Renal pelvis (tissue), 4 donors: ENCODE results near the gene PLAAT2. TPM values are rescaled to one million over a fixed set of nuclear protein-coding genes. Genes with fewer than 3 reads are reported as not detected.
"Not testable (repeated sequence)": the region's sequence is repeated elsewhere in the genome, so short reads cannot be mapped to it uniquely, and the experiment has no call there.

Experiments used
- DNase-seq: peaks from one replicate; pipeline ENCODE4 v3.0.0-alpha.2; 2013
- polyA plus RNA-seq, 3 donors: library from polyadenylated mRNA; unstranded; fragments of 120-200 nt; gene quantifications; one replicate each; pipeline ENCODE4 v1.2.1, GENCODE V29; 2013; ENCODE audit not compliant: insufficient read length in 3 of 3

The PLAAT2 gene
- polyA plus RNA-seq, 3 donors = 0.31 to 0.34 TPM; not detected in 1

DNA sequence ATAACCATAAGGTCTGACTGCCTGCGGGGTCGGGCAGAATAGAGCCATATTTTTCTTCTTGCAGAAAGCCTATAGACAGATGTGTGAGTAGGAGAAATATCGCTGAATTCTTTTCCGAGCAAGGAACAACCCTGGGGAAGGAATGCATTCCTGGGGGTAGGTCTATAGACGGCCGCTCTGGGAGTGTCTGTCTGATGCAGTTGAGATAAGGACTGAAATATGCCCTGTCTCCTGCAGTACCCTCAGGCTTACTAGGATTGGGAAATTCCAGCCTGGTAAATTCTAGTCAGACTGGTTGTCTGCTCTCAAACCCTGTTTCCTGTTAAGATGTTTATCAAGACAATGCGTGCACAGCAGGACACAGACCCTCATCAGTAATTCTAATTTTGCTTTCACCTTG lies 18.0 kb upstream of the PLAAT2 start:
- DNase-seq = not testable (repeated sequence)

DNA sequence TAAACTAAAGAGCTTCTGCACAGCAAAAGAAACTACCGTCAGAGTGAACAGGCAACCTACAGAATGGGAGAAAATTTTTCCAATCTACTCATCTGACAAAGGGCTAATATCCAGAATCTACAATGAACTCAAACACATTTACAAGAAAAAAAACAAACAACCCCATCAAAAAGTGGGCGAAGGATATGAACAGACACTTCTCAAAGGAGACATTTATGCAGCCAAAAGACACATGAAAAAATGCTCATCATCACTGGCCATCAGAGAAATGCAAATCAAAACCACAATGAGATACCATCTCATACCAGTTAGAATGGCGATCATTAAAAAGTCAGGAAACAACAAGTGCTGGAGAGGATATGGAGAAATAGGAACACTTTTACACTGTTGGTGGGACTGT lies 15.7 kb upstream of the PLAAT2 start:
- DNase-seq = not testable (repeated sequence)

DNA sequence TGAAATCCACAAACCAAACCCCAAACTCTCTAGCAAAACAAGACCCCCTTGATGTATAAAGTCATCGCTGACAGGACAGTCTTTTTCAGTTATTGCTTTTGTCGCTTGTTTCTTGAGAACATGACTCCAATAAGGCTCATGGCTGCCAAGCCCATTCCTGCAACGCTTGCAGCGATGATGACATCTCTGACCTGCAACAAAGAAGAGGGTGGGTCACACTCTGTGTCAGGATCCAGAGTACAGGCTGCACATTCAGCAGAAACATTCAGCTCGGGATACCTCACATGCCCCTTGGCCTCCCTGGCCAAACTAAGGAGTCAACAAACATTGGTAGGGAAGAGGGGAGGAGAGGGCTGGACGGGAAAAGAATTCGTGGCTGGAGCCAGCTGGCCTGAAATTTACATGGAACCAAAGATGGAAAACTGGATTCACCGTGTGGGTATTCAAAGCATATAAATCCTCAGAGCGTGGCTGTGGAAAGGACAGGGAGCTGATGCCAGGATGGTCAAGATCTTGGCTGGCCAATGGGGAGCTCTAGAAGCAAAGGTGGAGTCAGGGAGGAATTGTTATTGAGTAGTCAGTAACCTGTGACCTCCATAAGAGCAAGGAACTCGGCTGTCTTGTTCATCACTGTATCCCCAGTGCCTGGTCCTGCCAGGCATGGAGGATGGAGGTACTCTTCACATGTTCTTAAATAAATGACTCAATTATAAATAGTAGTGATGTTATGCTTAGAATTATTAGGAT lies 11.8 kb upstream of the PLAAT2 start:
- DNase-seq = no peak

DNA sequence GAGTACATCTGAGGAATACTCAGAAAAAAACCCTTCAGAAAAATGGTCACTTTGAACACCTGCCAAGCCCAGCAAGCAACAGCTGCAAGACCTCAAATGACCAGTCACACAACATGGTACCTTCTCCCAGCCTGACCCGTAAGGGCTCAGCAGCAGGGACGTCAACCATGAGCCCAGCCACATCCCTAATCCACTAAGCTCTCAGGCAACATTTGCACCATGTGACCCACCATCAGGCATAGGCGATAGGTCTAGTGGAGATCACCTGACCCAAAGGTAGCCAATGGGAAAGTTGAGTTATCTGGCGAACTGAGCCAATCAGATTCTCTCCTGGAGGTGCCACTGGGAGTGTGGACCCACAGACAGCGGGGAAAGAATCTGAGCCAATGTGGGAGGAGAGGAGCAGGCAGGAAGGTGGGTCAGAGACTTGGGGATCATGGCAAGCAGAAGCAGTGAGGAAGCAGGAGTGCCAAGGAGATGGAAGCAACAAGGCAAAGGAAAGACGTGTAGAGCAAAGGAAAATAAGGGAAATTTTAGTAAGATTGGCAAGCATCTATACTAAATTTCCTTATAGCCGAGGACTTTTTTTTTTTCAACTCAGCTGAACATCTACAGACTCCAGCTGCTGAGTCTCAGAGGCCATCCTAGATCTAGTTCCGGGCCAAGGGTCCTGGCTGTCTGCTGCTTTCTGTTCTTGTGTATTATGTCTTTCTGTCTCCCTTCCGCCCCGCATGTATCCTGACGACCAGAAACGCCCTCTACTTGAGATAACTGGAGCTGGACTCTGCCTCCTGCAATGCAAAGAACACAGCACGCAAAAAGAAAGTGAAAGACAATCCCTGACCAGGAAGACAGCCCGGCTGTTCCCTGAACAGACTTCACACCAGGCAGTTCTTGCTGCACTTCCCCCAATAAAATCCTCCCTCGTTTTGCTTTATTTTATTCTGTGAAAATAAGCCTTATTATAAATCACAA lies 11.0 kb upstream of the PLAAT2 start:
- peak; percentile 69 for DNase-seq

DNA sequence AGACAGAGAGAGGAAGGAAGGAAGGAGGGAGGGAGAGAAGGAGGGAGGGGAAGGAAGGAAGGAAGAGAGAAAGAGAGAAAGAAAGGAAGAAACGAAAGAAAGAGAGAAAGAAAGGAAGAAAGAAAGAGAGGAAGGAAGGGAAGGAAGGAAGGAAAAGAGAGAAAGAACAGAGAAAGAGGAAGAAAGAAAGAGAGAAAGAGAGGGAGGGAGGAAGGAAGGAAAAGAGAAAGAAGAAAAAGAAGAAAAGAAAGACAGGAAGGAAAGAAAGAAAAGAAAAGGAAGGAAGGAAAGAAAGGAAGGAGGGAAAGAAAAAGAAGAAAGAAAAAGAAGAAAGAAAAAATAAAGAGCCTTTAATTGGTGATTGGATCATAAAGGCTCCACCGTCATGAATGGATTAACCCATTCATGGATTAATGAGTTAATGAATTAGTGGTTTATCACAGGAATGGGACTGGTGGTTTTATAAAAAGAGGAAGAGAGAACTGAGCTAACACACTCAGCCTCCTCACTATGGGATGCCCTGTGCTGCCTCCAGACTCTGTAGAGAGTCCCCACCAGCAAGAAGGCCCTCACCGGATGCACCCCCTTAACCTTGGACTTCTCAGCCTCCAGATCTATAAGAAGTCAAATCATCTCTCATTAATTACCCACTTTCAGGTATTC lies 9.0 kb upstream of the PLAAT2 start:
- no peak for DNase-seq

DNA sequence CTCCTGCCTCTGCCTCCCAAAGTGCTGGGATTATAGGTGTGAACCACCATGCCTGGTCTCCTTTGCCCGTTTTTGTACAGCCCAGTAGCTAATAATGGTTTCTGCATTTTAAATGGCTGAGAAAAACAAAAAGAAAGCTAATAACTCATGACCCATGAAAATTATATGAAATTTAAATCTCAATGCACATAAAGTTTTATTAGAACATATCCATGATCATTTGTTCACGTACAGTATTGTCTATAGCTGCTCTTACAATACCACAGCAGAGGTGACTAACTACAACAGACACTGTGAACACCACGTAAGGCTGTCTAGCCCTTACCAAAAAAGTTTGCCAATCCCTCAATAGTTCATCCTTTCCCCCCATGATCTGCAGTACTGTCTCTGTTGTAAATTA lies 6.4 kb upstream of the PLAAT2 start:
- DNase-seq = no peak

DNA sequence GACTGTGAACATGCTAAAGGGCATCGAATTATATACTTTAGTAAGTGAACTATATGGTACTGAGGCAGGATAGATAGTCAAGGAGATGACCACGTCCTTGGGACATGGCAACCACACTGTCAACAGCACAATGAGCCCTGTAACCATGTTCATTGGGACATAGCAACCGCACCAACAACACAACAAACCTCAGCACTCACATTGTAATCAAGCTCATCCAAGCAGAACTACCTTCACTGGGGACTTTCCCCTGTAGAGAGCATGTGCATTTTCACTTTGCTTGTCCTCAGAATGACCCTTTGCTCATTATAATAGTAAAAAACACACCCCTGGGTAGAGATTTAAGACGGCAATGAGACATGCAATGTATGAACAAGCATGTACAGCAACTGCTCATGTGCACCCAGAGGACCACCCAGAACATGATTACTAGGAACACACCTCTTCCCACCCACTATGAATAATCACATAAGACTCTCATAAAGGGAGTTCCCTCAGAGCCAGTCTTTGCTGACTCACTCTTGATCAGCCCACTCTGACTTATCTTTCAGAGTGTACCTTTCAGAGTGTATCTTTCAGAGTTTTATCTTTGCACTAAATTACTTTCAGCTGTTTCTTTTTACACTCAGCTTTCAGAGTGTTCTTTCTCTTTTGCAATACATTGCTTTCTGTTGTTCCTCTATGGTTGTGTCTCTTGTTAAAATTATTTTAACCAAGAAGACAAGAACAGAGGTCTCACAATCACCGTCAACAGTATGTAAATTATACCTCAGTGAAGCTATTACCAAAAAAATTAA lies 4.1 kb upstream of the PLAAT2 start:
- DNase-seq = peak; percentile 81

DNA sequence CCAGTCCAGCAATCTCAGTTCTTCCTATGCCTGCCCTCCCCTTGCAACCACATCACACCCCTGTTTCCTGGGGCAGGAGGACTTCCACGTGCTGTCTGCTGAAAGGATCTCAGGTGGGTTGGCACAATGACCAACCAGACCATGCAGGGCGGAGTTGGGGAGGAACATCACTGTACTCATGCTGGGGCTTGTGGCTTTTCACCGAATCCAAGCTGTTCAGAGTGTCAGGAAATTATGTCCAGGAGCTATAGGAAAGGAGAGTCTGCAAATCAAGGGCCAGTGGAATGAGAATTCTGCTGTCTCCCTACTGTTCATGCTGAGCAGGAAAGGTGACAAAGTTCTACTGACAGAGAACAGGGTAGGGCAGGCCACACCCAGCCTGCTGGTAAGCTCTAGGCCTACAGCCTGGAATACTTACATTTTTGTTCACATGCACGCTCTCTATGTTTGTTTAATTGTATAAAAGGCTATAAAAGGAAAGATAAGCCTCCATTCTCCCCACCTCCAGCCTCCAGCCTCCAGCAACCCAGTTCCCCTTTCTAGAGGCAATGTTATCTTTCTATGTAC lies 1.7 kb upstream of the PLAAT2 start:
- DNase-seq = no peak

DNA sequence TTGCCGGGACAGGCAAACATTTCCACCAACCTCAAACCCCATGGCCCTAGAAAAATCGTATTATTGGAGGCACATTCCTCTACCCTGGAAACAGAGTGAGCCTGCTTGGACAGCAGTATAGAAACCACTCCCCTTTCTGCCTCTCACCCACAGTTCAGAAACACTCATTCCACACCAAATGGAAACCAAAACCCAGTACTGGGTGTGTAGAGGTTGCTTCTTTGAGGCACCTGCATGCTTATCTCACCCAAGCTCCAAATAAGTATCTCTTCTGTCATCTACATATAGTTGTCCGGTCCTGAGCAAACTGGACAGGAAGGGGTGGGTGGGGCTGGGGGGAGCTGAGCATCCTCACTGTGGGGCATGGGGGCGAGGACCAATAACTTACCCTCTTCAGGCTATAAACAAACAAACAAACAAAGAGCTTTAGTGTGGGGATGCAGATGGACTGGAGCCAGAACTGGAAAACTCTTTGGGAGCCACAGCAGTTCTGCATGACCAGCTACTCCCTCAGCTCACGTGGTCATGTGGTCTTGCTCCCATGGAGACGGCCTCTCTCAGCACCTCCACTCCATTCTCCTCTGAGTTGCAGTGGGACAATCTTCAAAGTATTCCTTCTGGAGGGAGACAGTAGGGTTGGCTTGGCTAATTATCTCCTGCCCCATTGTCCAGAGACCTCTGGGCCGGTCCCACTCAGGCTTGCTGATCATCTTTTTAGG lies 1.0 kb upstream of the PLAAT2 start:
- peak; percentile 49 for DNase-seq

DNA sequence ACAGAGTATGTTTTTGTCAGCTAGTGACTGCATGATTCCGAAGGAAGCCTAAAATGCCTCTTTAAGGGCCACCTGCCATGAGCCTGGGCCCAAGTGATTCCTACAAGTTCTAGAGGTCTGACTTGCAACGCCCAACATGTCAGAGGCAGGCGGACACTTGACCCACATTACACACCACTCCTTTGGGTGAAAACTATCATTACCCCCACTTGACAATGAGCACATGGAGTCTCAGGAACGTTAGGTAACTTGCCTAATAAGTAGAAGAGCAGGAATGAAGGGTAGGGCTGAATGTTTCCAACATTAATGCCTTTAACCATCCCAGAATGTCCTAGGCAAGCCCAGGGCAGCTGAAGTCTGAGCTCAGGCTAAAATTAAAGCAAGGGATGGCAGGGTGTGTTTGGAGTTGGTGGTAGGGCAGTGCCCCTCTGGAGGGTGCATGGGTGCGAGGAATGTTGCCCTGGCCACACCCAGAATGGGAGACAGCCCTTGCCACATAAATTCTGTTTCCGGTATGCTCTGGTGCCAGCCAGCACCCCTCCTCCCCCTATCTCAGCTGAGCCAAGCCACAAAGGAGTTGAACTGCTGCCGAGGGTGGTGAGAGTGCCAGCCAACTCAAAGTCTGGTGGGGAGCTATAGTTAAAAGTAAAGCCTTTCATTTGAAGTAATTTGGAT lies 2.5 kb downstream of the PLAAT2 start:
- no peak for DNase-seq

DNA sequence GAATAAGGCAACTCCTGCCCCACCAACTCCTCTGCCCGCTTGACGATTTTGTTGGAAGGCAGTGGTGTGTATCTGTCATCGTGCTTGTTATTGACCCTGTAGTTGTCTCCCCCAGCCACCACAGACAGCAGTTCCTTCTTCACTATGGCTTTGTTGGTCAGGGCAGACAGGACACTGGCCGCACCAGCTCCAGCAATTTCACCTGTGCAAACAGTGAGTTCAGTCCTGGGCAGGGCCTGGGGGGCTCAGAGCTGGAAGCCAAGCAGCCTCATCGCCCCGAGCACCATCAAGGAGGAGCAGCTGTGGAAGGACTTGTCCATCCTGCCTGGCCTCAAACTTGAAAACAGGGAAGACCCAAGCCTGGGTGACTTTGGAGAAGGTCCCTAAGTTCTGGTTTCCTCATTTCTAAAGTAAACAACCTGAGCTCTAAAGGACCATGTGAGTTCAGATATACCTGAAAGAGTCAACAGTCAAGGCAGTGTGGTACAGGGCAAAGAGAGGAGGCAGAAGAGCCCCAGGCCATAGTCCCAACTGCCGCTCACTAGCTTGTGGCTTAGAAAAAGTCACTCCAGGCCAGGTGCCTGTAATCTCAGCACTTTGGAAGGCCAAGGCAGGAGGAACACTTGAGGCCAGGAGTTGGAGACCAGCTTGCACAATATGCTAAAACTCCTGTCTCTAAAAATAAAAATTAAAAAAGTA lies 4.6 kb downstream of the PLAAT2 start:
- DNase-seq = no peak

DNA sequence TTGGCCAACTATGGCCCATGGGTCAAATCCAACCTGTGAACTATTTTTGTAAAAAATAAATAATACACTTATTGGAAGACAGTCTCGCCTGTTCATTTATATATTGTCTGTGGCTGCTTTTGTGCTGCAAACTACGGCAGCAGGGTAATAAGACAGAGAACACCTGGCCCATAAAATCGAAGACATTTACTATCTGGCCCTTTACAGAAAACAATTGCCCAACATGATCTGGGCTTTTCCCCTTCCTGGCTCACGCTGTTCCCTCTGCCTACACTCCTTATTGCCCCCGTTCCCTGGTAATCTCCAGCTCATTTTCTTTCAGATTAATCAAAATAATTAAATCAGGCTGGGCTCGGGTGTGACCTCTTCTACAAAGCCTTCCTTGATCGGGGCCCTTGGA lies 5.6 kb downstream of the PLAAT2 start:
- DNase-seq = no peak

DNA sequence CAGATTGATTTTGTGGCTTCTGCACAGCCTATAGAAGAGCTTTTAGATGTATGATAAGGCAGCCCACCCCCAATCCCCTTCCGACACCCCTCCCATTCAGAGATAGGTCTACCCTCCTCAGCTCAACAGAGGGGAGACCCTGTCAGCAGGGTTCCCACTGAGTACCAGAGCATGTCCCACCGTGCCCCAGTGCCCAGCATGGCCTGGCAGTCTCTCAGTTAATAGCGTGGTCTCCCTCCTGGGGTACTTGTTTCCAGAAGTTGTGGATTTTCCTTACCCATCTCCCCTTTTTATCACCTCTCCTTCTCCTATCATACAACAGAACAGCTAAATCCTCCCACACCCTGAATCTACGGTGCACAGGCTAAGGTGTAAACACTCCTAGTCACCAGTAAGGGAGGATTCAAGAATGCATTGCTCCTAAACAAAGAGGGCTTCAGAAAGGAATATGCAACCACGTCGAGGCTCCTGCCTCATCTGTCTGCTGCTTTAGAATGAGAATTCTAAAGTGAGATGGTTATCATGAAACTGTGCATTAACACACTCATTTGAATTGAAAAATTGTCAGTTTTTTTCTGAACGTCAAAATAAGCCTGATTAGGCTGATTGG lies 6.7 kb downstream of the PLAAT2 start:
- no peak for DNase-seq

DNA sequence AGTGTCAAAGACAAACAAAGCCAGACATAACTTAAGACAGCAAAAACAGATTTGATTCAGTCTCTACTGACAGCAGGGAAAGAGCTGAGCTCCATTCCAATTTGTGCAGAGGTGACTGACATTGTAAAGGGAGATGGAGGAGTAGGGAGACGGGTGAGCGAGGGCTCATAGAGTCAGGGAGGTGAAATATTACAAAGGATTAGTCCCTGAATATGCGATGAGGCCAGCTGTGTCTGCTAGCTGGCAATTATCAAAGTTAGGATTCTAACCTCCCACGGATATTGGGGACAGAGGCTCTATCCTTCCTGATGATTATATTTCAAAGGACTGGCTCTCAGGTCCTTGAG lies 8.3 kb downstream of the PLAAT2 start:
- no peak for DNase-seq

DNA sequence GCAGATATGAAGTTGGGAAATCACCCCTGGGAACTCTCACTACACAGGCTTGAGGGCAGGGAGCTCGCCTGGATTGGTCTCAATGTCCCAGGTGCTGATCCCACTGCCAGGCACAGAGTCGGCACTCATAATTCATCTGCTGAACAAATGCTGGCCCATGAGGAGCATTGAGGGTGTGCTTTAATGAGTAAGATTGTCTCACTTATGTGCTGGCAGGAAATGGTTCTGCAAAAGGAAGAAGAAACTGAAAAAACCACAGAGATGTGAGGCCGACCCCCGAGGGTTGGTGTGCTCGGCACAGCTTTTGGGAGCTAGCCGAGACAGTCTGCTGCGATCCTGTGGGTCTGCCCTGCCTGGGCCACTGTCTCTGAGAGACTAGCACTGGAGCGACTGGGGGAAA lies 9.4 kb downstream of the PLAAT2 start:
- no peak for DNase-seq

DNA sequence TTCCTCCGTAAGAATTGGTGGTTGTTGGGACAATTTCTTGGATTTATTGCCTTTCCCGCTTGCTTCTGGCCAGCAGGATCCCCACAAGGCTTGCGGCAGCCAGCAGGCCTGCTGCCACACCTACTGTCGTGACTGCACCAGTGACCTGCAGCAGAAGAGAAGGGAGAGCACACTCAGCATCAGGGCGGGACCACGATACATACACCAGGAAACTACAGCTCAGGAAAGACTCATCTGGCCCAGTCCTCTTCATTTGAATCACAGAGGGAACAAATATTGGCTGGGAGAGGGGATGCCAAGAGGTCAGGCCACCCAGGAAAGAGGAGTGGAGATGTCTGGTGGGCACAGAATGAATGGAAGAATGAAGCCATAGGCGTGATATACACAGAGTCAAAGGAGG lies 10.3 kb downstream of the PLAAT2 start:
- no peak for DNase-seq

DNA sequence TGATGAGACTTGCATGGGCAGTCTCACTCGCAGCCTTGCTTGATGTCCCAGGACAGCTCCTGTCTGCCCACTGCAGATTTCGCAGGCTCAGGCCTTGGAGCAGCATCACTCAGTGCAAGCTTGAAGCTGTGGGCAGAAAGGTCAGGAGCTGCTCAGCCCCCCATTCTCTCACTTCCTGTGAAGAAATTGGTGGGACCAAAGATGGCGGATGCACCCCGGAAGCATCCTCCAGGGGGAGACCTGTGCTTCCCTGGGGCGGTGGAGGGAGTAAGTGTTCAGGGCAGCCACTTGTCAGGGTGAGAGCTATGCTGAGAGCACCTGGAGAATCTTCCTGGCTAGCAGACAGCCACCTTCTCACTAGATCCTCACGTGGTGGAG lies 11.3 kb downstream of the PLAAT2 start:
- no peak for DNase-seq

DNA sequence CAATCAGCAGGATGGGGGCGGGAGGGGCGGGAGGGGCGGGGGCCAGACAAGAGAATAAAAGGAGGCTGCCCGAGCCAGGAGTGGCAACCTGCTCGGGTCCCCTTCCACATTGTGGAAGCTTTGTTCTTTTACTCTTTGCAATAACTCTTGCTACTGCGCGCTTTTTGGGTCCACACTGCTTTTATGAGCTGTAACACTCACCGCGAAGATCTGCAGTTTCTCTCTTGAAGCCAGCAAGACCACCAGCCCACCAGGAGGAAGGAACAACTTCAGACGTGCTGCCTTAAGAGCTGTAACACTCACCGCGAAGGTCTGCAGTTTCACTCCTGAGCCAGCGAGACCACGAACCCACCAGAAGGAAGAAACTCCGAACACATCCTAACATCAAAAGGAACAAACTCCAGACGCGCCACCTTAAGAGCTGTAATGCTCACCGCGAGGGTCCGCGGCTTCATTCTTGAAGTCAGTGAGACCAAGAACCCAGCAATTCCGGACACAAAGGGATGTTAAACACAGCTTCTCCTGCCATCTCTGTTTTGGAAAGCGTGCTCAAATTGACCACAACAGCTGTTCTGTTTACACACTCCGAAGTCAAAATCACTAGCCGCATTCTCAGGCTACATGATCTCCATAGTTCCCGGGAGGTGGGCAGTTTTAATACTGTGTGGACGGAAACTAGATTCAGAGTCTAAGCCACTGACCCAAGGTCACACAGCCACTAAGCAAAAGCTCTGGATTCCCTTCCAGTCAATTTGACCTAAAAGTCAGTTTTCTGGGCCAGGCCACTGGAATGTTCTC lies 11.9 kb downstream of the PLAAT2 start:
- DNase-seq = no peak
